NOMO-1 treated with DMSO at 0.1 percent for 48 hours (cell line): Measurements from ENCODE around the gene ZFAND2B.

Experiments
- DNase-seq: peaks from one replicate; lab custom pipeline; 2025; ENCODE audit not compliant: unreplicated experiment; lab: John Stamatoyannopoulos, UW

ZFAND2B gene

DNA sequence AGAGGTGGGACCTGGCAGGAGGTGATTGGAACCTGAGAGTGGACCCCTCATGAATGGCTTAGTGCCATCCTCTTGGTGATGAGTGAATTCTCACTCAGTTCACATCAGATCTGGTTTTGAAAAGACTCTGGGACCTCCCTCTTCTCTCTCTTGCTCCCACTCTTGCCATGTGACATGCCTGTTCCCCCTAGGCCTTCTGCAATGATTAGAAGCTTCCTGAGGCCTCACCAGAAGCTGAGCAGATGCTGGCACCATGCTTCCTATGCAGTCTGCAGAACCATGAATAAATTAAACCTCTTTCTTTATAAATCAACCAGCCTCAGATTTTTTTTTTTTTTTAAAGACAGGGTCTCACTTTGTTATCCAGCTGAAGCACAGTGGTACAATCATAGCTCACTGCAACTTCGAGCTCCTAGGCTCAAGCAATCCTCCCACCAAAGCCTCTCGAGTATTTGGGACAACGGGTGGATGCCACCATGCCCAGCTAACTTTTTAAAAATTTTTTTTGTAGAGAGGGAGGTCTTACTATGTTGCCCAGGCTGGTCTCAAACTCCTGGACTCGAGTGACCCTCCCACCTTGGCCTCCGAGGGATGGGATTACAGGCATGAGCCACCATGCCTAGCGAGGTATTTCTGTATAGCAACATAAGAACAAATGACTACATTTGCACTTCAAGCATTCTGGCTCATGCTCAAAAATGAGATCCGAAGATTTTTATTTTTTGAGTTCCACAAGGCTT is 2.0 kb upstream of the ZFAND2B start:
- no peak for DNase-seq

DNA sequence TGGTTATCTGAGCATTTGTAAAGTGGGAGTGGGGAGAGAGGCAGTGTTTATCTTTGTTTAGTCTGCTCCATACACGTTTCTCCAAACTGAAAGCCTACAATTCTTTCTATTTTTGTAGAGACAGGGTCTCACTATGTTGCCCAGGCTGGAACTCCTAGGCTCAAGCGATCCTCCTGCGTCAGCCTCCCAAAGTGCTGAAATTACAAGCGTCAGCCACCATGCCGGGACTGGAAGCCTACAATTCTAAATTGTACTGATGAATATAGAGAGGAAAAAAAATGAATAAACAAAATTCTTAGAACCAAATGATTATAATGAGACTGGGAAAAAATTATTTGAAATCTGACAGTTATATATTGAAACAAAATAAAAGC is 1.4 kb upstream of the ZFAND2B start:
- DNase-seq, result no peak

DNA sequence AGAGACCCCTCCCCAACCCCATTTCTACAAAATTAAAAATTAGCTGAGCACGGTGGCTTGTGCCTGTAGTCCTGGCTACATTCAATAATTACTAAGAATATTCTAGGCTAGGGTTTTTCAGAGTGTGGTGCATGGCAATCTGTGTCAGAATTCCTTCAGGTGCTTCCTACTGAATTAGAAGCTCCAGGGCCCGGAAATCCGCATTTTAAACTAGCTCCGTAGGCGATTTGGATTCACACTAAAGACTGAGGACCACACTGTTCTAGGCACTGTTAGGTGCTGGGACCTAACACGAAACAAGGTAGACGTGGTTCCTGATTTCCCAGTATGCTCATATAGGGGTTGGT is 628 bp upstream of the ZFAND2B start:
- DNase-seq, result no peak

DNA sequence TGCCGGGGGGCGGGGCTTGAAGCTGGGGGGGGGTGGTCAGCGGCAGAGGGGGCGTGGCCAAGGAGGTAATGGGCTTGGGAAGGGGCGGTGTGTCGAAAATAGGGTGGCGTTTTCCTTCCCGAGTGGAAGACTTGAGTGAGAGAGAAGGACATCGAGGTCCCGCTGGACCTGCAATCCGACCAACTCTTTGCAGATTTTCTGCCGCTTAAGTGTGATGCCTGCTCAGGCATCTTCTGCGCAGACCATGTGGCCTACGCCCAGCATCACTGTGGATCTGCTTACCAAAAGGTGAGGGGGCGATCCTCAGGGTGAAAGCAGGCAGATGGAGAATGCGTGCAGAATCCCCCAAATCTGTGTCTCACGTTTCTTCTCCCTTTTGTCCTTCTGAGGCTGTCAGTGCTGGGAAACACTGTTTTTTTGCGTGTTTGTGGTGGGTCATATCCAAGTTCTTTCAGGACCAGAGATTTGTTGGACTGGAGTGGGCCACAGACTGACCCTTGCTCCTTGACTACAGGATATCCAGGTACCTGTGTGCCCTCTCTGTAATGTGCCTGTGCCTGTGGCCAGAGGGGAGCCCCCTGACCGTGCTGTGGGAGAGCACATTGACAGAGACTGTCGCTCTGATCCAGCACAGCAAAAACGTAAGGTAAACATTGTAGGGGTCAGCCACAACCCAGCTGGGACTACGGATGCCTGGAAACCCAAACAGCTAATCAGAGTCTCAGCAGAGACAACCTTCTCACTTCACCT is 727 bp downstream of the ZFAND2B start:
- DNase-seq, result no peak

DNA sequence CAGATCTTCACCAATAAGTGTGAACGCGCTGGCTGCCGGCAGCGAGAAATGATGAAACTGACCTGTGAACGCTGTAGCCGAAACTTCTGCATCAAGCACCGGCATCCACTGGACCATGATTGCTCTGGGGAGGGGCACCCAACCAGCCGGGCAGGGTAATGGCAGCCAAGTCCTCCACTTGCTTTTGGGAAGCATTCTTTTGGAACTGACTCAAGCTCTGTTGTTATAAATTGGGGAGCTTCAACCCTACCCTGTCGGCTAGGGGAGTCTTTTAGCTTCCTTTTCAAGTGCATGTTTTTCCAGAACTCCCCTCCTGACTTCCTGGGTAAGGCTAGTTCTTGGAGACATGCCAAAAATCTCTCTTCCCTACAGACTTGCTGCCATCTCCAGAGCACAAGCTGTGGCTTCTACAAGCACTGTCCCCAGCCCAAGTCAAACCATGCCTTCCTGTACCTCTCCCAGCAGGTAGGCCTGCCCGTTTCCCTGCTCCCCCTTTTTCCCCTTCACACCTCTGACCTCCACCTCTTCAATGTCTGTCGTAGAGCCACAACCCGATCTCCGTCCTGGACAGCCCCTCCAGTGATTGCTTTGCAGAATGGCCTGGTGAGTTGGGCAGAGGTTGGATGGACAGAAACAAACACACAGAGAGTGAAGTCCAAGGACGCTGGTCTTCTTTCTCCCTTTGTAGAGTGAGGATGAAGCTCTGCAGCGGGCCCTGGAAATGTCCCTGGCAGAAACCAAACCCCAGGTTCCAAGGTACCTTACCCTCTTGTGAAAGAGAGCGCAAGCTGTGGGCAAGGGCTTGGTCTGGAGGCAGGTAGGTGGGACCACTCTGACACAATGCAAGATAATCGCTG is 1.5 kb downstream of the ZFAND2B start:
- DNase-seq, result no peak

DNA sequence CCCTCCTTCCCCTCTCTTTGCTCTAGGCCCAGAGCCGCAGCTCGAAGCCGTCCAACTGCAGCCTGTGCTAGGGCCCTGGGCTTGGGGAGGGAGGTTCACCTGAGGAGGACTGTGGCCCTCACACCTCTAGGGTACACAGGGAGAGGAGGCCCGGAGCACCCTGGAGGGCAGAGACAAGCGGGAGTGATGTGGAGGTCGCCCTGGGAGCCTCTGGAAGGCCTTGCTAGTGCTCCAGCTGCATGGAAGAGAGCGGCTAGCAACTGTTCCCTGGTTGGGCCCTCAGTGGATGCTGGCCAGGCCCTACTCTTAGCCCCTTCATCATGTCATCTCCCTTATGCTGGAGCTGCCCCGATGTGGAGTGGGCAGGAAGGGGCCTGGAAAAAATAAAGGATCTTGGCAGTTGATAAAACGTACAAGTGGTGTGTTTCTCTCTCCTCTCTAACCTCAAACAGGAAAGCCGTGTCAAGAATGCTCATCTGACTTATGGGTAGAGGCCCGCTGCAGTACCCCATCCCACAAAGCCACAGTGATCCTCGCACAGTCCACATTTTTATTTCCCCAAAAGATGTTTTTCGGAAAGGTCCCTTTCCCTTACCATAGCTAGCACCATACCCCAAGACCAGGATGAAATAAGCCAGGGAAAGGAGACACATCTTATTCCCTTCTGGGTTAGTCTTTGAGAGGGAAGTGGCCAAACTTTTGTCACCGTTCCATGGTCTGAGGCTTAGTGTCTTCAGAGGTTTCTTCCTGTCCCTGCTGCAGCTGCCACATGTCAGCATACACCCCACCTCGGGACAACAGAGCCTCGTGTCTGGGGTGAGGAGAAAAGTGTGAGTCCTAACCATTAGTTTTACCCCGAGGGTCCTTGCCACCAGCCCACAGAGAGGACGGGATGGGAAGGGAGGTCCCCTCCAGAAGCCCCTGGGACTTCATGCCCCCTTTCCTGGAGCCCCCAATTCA is 2.9 kb downstream of the ZFAND2B start:
- no peak for DNase-seq

DNA sequence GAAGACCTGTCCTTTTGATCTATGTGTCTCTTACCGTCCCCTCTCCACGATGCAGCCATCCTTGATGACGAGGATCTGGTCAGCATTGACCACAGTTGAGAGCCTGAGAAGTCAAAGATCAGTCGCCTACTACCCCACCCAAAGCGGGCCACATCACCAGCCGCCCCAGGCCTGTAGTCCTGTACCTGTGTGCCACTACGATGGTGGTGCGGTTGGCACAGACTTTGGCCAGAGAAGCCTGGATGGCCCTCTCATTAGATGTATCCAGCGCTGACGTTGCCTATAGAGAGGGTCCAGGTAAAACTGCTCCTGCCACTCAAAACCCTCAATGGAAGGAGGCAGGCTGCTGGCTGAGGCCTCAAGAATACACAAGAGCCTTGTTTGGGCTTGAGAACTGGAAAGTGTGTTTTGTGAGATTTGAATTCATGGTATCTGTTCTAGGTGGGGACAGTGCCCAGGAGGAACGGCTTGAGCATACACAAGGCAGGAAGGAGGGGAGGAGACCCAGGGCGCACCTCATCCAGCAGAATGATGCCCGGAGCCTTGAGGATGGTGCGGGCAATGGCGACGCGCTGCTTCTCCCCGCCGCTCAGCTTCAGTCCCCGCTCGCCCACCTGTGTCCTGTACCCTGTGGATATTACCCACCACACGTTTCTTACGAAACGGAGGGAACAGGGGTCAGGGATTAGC is 3.8 kb downstream of the ZFAND2B start:
- DNase-seq, result no peak

DNA sequence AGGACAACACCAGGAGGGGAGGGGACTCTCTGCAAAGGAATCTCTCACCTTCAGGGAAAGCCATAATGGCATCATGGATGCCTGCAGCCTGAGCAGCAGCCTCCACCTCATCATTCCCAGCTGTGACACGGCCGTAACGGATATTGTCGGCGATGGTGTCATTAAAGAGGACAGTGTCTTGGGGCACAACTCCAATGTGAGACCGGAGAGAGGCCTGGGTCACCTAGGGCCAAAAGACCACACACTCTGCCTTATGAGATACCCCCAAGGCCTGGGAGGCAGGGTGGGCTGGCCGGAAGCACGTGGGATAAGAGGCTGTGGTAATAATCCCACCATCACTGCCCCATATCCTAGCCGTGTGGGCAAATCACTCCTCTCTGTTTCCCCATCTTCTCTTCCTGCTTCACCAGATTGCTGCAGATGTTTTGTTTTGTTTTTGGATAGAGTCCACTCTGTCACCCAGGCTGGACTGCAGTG is 4.3 kb downstream of the ZFAND2B start:
- no peak for DNase-seq

DNA sequence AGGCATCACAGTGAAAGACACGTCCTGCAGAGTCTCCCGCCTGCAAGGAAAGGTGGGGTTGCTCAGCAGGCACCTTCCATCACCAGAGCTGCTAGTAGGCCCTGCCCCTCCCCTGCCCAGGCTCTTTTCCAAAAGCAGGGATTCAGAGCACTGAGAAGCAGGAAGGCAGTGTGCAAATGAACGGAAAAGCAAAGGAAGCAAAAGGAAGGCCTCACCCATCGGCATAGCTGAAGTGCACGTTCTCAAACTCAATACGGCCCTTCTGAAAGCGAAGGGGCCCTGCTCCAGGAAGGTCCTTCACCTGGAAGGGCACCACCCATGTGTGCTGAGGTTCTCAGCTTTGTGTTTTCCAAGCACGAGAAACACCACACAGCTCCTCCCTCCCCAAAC is 6.4 kb downstream of the ZFAND2B start:
- DNase-seq, result no peak

DNA sequence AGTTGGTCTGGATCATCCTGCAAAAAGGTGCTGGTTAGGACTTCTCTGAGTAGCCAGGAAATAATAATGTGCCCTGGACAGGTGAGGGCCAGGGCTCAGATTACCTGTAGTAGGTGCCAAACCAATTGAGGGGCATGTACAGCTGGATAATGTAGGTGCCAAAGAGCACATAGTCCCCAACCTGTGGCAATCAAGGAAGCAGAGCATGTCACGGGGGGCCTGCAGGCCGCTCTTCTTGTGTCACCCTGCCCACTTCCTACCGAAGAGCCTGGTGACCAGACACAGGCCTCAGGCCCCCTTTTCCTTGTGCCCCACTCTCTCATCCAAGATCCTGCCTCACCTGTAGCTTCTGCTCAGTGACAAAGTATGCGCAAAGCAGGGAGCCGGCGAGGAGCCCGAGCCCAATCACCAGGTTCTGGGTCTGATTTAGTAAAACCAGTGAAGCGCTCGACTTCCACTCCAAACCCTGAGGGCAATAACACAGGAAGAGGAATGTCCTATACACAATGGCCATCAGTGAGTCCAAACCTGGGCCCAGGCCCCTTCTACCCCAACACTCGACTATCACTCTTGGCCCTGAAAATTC is 7.0 kb downstream of the ZFAND2B start:
- DNase-seq, result no peak

DNA sequence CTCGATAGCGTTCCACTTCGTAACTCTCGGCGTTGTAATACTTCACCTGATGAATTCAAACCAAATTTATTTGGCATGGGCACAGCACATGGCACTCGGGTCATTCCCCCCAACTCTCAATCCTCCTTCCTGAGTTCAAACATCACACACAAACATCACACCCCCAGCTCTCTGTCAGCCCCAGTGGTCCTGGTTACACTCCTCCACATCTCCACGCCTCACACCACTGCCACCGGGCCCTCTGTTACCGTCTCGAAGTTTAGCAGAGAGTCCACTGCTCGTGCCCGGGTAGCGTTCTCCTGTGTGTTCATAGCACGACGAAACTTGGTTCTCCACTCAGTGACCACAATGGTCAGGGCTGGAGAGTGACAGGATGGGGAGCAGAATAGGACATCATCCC is 7.6 kb downstream of the ZFAND2B start:
- no peak for DNase-seq

DNA sequence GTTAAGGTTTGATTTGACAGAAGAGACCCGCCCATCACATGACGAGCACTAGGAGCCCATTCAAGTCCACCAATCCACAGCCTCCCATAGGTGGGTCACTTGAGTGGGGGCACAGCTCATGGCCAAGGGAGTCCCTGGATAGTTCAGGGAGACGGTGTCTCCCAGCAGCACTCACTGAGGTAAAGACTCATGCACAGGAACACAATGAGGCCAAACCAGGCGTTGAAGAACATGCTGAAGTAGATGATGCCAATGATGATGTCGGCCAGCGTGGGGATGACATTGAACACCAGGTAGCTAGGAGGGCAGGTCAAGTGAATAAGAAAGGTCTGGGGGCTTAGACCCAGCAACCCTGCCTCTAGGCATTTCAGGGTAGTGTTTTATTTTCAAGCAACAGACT is 8.2 kb downstream of the ZFAND2B start:
- no peak for DNase-seq

DNA sequence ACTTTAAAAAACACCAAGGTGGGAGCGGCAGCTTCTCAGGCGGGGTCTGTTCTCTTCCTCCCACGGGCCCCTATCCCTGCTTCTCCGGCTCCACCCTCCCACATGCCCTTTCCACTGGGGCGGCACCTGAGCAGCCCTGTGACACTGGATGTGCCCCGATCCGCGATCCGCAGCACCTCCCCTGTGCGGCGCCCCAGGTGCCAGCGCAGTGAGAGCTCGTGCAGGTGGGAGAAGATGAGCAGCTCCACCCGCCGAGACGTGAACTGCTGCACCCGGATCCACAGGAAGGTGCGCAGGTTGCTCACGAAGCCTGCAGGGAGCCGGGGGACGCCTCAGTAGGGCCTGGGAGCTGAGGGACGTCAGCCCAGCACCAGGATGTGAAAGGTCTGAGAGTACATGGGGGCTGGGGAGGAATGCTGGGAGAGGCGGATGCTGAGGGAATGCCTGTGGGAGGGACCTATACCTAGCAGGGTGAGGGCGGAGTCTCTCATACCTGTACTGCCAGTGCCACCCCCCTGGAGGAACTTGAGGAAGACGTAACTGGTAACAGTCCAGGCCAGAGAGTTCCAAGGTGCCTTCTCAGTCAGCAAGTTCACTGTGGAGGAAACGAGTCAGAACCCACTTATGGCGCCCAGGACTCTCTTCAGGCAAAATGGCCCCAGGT is 9.4 kb downstream of the ZFAND2B start:
- no peak for DNase-seq

DNA sequence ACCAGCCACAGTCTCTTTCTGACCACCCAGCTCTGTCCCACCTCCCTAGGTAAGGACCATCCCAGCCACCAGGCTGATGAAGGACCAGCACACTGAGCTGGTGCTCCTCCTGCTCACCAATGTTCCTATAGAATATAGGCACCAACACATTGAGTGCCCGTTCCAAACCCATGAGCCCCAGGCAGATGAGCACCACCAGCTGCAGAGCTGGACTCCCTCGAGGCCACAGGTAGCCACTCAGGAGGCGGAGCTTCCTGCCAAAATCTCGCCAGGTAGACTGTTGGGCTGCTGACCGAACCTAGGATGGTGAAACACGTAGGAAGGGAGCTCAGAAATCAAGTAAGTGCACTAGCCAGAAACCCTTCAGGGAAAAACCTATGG is 9.9 kb downstream of the ZFAND2B start:
- no peak for DNase-seq

DNA sequence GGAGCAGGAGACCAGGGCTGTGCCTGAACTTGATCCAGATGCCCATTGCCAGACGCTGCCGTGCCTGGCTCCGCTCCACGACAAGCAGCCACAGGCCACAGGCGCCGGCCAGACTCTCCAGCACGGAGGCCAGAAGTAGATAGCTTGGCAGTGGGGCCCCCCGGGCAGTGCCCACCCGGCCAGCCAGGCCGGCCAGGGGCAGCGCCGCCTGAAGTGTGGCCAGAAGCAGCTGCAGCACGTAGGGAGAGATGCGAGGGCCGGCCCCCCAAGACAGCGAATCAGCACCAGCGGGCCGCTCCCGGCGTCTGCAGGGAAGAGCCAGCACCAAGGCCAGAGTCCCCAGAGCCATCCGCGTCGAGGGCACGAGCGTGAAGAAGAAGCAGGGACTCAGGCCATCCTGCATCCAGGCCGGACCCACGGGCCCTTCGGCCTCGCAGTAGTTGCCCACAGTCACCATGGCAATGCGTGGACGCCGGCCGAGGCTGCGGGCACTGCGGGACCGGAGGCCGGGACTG is 11.7 kb downstream of the ZFAND2B start:
- no peak for DNase-seq

DNA sequence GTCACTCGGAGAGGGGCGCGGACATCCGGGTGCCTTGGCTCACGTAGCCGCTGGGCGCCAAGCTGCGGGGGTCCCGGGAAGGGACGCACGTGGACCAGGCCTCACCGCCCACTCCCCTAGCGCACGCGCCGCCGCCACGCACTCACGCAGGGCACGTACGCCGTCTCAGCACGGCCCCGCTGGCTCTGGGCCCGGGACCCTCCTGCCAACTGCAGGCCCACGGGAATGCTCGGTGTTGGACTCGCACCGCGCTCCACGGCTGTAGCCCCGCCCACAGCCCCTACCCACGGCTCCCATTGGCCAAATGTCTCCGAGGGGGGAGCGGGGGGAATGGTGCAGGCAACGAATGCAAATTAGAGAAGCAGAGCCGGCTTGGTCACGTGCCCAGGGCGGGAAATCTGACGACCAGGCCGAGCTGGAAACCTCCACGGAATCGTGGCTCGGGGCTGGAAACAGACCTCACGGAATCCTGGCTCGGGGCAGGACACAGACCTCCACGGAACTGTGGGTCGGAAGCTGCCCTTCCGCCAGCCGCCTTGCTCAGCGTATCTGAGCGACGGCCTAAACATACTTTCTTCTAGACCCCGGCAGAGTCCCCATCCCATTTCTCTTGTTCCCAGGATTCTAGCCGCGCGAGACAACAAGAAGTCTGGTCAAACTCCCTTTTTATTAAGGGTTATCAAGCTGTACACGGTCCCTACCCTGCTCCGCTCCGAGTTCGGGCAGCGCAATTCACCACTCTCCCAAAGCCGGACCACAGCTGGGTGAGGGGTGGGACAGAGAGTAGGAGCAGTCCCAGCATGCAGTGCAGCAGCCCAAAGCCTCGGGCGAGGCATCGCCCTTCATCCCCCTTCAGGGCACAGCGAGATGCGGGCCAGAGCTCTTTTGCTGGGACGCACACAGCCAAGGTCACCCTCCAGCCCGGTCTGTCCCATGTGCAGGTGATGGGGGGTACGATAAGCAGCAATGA is 12.4 kb downstream of the ZFAND2B start, which contains the start of gene ABCB6:
TSS of gene ABCB6 (minus strand) at position 227 of the 970 bp plus-strand sequence. CDS start 285 bp downstream, outside the sequence.
- DNase-seq, result no peak

DNA sequence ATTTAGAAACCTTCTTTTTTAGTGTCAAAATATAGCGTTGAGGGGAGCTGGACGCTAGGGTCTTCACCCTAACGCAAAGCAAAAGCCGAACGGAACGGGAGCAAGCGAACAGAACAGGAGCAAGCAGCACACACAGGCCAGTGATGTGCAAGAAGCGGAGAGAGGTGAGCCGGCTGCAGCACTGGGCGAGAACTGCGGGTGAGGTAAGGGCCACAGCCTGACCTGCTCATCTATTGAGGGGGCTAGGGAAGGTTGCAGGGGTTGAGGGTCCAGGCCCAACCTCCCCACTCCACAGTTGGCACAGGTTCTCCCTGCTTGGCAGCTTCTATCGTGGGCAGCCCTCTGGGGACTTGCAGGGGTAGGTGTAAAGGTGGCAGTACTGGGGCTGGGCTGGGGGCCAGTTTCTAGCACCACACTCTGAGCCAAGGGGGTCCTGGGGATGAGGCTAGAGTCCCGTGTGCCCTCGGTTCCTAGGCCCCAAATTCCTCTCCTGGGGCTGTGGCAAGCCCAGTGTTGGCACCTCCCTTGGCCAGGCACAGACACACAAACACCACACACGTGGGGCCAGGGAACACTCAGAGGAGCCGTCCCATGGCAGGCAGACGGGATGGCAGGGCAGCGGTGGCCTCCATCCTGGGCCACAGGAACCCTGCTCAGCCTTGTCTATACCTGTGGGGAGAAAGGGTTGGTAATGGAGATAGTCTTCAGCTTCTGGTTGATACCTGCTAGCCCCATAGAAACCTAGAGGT is 13.4 kb downstream of the ZFAND2B start:
- no peak for DNase-seq
